CD4-positive, alpha-beta T cell treated with Interleukin-4 for 4 hours (primary cell): ENCODE results near the gene MEX3A.
"Not testable (repeated sequence)": the region's sequence is repeated elsewhere in the genome, so short reads cannot be mapped to it uniquely, and the experiment has no call there.

ENCODE experiments used
- DNase-seq: peaks from one replicate; pipeline ENCODE4 v3.0.0-alpha.2; 2020

The MEX3A gene

DNA sequence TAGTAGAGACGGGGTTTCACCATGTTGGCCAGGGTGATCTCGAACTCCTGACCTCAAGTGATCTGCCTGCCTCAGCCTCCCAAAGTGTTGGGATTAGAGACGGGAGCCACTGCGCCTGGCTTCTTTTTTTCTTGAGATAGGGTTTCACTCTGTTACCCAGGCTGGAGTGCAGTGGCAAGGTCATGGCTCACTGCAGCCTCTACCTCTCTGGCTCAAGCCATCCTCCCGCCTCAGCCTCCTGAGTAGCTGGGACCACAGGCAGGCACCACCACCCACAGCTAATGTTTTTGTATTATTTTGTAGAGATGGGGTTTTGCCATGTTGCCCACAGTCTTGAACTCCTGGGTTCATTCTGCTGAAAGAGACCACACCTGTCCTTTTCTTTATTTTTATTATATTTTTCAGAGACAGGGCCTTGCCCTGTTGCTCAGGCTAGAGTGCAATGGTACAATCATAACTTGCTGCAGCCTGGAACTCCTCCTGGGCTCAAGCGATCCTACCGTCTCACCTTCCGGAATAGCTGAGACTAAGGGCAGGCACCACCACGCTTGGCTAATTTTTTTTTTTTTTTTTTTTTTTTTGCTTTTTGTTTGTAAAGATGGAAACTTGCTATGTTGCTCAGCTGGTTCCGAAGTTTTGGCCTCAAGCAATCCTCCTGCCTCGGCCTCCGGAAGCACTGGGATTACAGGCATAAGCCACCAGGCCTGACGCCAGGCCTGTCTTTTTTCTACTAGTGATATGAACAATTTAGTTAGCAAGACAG is 35.3 kb upstream of the MEX3A start:
- DNase-seq, result no peak

DNA sequence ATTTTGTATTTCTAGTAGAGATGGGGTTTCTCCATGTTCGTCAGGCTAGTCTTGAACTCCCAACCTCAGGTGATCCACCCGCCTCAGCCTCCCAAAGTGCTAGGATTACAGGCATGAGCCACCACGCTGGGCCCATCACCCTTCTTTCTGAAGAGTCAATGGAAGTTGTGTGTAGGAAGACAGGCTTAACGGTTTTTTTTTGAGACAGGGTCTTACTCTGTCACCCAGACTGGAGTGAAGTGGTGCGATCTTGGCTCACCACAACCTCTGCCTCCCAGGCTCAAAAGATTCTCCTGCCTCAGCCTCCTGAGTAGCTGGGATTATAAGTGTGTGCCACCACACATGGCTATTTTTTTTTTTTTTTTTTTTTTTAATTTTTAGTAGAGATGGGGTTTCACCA is 34.5 kb upstream of the MEX3A start:
- not testable (repeated sequence) for DNase-seq

DNA sequence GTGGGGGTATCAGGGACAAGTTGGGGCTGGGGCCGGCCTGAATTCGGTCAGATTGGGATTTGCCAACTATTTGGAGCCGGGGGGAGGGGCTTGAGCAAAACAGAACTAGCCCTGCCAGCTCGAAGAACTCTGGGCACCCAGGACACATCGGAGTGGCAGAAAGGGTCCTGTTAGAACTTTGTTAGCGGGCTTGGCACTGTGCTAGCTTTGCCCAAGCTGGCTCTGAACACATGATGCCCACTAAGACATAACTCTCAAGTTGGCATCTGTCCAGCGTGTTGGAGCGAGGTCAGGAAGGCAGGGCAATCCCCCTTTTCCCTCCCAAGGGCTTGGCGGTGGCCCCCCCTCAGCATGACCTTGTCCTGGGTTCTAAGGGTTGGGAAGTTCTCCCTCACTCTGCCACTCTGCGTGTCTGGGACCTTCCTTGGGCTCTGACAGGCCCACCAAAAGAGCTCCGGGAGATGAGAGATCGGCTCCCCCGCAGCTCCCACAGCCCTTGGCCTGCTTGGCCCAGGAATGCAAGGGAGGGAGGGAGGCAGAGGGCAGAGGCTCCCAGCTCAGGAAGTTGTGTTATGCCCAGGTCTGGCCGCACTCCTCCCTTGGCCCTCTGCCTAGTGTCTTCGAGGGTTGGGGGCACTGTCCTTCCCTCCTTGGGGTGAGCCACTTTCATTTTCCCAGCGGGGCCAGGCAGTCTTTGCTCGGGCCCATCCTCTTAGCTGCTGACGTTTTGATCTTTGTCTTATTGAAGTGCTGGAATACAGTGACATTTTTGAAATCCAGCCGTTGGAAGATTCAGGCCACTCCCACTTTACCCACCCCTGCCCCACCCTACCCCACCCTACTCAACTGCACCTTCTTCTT is 33.5 kb upstream of the MEX3A start:
- DNase-seq, result no peak

DNA sequence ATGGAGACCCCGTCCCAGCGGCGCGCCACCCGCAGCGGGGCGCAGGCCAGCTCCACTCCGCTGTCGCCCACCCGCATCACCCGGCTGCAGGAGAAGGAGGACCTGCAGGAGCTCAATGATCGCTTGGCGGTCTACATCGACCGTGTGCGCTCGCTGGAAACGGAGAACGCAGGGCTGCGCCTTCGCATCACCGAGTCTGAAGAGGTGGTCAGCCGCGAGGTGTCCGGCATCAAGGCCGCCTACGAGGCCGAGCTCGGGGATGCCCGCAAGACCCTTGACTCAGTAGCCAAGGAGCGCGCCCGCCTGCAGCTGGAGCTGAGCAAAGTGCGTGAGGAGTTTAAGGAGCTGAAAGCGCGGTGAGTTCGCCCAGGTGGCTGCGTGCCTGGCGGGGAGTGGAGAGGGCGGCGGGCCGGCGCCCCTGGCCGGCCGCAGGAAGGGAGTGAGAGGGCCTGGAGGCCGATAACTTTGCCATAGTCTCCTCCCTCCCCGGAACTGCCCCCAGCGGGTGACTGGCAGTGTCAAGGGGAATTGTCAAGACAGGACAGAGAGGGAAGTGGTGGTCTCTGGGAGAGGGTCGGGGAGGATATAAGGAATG is 32.8 kb upstream of the MEX3A start:
- no peak for DNase-seq

DNA sequence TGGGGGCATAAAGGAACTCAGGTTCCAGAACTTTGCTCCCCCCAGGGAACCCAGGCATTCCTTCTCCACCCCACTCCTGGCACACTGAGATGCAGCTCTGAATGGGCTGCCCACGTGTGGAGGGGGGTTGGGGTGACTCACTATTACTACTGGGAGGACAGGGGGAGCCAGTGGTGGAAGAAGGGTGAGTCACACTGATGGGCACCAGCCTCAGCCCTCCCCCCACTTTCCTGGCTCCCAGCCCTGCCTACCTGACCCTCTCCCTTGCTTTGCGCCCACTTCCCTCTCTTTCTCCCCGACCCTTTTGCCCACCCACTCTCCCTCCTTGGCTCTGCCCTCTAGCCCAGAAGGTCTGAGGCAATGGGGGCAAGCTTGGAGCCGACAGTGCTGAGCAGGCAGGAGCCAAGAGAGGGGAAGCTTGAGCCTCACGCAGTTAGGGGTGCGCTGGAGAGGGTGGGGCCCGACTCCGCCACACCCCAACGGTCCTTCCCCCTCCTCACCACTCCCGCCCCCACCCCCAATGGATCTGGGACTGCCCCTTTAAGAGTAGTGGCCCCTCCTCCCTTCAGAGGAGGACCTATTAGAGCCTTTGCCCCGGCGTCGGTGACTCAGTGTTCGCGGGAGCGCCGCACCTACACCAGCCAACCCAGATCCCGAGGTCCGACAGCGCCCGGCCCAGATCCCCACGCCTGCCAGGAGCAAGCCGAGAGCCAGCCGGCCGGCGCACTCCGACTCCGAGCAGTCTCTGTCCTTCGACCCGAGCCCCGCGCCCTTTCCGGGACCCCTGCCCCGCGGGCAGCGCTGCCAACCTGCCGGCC is 32.0 kb upstream of the MEX3A start, which contains the start of gene LMNA:
Gene LMNA, plus strand, starts transcription at position 611 of the 818 bp plus-strand sequence. CDS start 208 bp downstream, outside the sequence.
- DNase-seq, result peak; percentile 94

DNA sequence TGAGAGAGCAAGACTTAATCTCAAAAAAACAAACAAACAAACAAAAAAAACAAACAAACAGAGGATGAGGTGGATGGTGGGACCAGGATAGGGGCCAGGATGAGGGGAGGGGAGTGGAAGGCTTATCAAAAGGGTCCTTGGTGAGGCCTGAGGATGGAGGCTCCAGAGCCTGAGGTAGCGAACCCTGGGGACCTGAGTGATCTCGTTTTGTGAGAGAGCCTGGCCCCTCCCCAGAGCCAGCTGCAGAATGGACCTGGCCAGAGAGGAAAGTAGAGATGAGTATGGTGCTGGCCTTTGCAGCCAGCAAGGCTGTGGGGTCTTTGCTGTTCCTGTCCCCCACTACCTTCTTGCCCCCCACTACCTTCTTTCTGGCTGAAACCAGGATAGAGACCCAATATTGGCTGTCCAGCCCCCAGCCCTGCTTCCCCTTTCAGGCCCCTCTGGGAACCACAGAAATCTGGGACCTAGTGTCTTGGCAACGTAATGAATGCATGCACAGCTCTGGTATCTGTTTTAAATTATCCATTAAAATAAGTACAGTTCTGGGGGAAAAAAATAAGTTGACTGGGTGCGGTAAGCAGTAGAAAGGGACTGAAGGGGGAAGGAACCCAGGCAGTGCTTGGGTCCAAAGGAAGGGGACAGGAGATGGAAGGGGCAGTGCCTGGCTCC is 31.2 kb upstream of the MEX3A start:
- DNase-seq, result no peak

DNA sequence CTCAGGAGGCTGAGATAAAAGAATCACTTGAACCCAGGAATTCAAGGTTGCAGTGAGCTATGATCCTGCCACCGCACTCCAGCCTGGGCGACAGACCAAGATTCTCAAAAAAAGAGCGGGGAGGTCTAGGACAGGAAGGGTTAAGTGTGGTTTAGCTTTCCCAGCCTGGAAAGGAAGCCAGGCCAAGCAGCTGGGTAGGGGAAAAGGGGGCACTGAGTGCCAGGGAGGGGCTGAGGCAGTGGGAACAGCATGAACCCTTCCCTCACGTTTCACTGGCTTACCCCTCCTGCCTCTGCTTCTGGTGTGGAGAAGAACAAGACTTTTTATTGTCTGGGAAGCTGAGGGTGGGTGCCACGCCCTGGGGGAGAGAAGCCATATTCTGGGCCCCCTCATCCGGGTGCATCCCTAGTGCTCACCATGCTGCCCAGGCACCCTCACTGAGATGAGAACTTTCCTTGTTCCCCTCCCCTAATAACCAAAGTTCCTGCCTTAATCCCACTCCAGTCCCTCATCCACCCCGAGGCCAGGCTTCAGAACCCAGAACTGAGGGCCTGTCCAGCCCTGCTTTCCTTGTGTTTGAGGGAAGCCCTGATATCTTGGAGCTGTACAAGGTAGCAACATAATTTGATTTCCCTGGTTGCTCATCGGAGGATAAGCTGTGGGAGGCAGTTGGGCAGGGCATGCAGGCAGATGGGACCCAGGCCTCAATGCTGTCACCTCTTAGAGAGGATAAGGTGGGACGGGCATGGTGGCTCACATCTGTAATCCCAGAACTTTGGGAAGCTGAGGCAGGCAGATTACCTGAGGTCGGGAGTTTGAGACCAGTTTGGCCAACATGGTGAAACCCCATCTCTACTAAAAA is 30.2 kb upstream of the MEX3A start:
- DNase-seq, result no peak

DNA sequence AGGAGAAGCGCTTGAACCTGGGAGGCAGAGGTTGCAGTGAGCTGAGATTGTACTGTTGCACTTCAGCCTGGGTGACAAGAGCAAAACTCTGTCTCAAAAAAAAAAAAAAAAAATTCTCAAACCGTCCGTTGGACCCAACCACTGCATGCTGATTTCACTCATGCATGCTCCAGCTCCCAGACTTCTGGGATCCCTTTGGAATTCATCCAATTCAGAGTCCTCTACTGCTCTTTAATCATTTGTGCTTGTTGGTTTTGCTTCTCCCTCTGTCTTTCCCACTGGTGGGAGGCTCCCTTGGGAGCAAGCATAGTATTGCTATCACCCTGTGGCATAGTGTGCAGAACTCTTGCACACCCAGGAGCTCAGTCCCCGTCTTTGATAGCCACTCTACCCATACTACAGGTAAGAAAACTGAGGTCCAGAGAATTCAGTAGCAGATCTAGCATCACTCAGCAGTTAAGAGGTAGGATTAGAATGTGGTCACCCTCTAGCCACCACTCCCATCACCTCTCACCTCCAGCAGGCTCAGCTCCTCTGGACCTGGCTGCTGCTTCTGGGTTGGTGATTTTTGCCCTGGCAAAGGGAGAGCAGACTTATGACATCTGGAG is 29.2 kb upstream of the MEX3A start:
- DNase-seq, result no peak

DNA sequence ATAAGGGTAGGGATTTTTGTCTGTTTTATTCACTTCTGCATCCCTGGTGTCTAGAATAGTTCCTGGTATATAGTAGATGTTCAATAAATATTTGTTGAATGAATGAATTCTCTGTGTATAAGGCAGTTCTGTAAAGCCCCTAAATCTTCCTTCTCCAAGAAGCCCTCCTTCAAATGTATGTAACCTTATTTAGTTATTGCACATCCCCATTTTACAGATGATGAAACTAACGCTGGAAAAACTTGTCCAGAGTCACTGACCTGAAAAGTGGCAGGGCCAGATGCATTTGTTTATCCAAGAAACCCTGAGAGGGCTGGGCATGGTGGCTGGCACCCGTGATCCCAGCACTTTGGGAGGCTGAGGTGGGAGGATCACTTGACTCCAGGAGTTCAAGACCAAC is 28.0 kb upstream of the MEX3A start:
- no peak for DNase-seq

DNA sequence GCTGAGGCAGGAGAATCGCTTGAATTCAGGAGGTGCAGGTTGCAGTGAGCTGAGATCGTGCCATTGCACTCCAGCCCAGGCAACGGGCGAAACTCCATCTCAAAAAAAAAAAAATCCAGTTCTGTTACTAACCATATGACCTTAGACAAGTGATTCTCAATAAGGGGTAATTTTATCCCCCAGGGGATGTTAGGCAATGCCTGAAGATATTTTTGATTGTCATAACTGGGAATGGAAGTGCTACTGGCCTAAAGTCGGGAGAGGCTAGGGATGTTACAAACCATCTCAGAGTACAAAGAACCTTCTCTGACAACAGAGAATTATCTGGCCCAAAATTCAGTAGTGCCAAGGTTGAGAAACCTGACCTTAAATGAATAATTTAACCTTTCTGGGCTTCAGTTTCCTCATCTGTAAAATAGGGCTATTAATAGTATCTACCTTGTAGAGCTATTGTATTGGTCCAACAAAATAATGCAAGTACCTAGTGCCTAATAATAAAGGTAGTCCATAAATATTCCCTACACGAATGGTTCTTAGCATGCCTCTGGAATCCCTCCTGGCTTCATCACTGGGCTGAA is 26.5 kb upstream of the MEX3A start:
- DNase-seq, result no peak

DNA sequence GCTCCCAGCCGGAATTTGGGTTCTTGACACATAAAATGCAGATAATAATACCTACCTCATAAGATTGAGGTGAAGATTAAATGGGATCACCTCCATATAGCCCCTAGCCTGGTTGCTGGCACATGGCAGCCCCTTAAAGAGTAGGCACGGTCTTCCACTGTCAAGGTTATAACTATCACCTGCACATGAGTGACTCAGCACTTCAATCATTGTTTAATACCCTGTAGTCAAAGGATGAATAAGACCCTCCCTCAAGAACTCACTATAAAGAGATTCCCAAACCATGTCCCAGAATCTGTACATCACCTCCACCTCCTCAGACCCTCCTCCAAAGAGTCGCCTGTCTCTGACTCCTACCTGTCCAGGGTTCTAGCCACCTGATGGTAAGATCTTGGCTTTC is 25.8 kb upstream of the MEX3A start:
- no peak for DNase-seq

DNA sequence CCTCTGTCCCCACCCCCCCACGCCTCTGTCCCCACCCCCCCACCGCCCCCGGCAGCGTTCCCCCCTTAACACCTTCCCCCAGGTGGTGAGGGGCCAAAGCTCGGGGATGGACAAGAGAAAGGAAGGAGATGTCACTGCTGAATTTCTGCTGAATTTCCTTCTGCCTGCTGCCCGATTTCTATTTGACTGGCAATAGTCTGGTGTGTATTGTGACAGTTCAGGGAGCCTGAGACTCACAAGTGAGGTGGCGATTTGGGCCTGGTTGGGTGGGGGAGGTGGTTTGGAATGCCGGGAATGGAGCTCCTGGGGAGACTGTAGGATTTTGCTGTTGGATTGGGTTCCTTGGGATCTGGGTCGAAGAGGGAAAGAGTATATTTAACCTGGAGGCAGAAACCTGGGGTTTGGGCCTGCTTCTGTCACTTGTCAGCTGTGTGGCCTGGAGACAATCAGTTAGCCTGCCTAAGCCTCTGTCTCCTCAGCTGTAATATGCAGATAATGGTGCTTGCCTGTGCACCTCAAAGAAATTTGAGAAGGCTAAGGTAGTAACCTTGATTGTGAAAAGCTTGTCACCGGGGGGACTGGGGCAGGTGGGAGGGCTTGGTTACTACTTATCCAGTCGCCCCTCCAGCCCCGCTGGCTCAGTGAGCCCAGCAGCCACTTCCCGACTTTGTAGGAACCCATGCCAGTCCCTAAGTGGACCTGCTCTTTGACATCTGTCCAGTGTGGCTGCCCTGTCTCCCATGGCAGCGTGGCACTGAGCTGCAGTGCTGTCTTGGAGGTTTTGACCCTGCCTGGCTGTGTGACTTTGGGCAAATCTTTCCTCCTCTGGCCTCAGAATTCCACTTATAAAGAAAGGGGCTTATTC is 24.6 kb upstream of the MEX3A start:
- DNase-seq, result no peak

DNA sequence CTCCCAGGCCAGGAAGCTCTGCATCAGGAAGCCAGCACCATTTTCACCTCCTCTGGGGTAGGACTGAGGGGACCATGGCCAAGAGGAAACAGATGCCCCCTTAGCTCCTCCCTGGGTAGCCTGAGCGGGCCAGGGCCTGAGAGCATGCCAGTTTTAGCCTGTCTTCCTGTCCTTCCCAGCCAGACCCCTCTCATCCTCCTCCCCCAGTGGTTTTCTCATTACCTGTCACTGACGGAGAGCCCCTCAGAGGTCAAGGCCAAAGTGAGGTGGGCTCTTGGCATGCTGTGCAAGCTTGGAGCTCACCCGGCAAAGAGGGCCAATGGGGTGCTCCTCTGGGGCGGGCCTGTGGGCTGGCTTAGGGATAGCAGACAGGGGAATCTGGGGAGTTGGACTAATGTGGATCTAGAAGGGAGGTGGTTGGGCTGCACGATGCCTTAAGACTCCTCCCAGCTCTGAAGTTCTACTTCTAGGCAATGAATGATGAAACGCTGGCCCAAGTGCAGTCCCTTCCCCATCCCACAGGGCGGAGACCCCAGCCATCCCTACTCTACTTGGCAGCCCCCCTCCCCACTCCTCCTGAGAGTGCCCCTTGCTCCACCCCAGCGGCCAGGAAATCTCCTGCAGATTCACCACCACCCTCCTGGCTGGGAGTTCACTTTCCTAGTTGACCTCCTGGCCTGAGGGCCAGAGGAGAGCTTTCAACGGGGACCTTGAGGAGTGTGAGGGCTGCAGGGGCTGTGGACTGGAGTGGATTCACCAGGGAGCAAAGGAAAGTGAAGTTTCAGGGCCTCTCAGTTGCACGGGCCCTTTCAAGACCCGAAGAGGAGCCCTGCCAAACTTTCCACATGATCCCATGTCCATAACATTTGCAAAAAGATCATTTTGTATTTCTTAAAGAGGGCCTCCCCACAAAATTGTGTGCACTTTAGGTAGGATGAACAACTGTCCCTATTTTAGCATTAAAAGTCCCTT is 22.9 kb upstream of the MEX3A start:
- no peak for DNase-seq

DNA sequence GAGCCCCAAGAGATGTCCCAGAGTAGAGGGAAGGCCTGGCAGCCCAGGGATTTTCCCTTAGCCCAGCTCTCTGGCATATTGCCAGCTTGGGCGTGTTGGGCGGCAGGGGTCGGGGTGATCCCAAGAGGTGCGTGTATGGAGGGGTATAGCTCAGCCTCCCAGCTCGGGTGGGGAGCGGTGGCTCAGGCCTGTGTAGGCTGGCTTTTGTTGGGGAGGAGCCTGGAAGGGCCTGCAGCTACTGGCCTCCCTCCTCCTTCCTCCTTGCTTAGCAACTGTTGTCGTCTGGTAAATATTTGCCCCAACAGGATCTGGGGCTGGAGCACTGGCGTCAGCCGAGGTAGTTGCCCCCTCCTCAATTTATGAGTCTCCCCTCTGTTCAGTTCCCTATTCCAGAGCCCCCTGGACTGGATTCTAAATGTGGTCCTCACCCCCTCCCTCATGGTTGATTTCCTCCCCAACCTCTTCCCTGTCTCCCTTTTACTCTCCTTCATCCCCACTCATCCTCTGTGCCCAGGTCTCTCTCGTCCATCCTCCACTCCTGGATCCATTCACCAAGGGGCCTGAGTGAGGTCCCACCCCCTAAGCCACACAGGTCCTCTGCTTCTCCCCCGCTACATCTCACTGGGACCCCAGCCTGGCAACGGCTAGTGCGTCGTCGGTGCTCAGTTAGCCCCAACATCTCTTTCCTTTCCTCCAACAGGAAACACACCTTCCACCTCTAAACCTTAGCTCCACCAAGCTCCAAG is 22.0 kb upstream of the MEX3A start:
- DNase-seq, result peak; percentile 90

DNA sequence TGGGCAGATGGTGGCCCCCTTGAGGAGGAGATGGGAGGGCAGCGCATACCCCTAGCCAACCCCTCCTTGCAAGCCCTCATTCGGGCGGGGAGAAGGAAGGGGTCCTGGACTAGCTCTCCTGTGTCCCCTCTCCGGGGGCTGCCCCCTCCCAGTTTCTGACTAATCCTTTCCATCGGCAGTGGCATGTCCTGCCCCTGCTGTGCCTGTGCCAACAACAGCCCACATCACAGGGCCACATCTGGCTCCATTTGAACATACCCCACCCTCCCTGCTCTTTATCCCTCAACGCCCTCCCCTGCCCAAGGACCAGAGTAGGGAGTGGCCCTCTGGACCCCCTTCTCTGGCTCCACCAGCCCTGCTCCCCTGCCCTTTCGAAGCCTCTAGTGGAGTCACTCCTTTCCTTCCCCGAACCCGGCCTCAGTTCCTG is 21.3 kb upstream of the MEX3A start:
- peak; percentile 75 for DNase-seq

DNA sequence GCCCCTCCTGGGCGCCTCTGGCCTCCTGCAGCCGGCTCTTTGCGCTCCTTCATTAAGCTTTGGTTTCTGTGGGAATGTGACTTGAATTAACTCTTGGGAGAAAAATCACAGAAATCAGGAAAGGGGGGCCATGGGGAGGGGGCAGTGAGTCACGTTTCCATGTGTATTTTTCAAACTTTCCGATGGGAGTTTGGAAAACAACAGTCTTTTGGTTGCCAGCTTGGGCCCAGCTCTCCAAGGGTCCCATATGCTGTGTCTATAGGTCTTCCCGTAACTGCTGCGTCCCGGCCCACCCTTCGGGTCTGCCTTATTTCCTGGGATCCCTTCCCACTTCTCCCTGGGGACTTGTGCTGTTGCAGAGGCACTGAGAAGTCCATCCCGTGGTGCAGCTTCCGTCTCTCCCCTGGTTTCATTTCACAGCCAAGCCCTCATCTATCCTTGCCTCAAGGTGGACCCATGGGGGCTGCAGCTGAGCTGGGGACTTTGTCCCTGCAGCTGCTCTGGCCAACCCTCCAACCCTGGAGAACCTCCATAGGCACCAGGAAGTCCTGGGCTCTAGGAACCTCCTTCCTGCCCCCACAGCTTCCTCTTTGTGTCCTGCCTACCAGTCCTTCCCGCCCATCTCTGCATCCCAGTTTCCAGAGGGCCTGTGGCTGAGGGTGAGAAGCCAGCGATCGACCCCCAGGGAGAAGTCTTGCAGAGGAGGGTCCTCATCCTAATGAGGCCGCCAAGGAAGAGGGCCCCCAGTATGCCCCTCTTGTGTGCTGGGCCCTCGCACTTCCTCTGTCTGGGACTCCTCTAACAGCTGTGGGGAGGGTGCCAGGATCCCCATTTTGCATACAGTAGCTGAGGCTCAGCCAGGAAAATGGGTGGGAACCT is 20.6 kb upstream of the MEX3A start:
- DNase-seq, result no peak
